Erythroblast (primary cell): ENCODE data around the gene SSC4D.

Experiments used
- DNase-seq, 2 experiments: peaks; one replicate each; lab custom pipeline; 2025; lab: John Stamatoyannopoulos, UW
- GATA1 ChIP-seq: IDR thresholded peaks from 2 replicates; pipeline ENCODE4 v1.6.1; 2011; ENCODE audit warnings: low read depth, mild to moderate bottlenecking, control low read depth, low read length, moderate library complexity
- POLR2A ChIP-seq: IDR thresholded peaks from 2 replicates; pipeline ENCODE4 v1.6.1; 2011; ENCODE audit warnings: mild to moderate bottlenecking, low read length

The SSC4D gene

DNA sequence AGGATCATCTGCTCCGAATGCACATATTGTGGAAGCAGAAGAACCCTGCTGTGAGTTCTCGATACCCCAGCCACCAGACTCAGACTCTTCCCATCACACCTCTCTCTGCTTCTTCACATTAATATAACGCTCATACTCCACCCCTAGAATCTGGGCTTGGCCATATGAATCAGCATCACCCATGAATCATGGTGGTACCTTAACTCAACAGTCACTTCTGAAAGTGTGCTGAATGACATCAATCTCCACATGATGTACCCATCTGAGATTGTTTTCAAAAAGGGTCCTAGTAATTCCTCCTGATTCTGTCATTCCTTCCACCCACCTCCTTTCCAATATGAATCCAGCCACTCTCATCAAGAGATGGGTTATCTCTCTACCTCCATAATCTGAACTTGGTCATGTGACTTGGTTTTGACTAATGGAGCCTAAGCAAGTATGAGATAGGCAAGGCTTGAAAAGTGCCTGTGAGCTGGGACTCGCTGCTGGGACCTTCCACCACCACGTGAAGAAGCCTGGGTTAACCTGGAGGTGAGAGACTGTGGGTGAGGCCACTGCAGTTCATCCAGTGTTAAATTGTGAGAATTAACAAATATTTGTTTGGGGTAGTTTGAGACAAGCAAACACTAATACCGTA lies 66.1 kb downstream of the SSC4D start:
- no peak for TF ChIP-seq GATA1
- TF ChIP-seq POLR2A = no peak
- DNase-seq = peak in 1 of 2 experiments; percentile 39

DNA sequence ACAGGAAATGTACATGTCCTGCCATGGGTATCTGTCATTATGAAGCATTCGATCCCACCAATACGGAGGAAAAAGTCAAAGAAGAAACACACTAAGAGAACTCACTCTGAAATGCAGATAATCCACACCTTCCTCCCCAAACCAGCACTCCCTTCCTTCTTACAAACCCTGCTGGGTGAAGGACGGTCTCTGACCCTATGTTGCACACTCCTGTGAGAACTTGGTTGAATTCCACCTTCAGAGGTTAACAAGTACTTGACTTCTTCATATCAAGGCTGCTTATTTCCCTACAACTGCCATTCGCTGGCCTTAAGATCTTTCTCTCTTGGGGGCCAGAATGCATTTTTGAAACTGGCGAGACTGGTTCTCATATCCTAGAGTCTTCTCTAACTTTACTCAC lies 67.3 kb downstream of the SSC4D start:
- no peak for DNase-seq
- TF ChIP-seq POLR2A (no peak), GATA1 (no peak)

DNA sequence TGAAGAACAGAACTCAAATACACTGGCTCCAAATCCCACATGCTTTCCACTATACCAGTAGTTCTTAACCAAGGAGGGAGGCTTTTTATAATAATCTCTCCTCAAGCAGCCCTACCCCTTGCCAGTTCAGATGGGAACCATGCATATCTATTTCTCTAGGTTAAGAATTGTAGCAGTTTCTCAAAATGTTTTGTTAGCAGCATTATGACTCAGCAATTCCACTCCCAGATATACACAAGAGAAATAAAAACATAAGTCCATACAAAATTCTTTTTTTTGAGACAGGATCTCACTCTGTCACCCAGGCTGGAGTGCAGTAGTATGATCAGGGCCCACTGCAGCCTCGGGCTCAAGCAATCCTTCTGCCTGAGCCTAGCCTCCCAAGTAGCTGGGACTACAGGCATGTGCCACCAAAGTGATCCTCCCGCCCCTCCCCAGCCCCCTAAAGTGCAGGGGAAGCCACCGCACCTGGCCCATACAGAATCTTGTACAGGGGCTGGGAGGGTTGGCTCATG lies 68.8 kb downstream of the SSC4D start:
- TF ChIP-seq POLR2A (no peak), GATA1 (no peak)
- peak; percentile 52 to 53 for DNase-seq
